Neural cell (in vitro differentiated cells): ENCODE results near the gene CHKA. TPM values are rescaled to one million over a fixed set of nuclear protein-coding genes. Genes with fewer than 3 reads are reported as not detected.

Experiments used
- H2AFZ ChIP-seq: fragments of 200-600, 300-800 bp; sonication (generic), shearing (Covaris generic); 2 replicates; pipeline ENCODE4 v1.6.0; 2014; ENCODE audit warnings: low read depth, mild to moderate bottlenecking, antibody characterized with exemption, low read length, moderate library complexity
- H3F3A ChIP-seq: fragments of 200-600 bp; shearing (Covaris generic); 2 replicates; pipeline ENCODE4 v1.6.1; 2016; ENCODE audit warnings: mild to moderate bottlenecking, moderate library complexity, mixed read lengths, antibody characterized with exemption, low read length; ENCODE audit not compliant: insufficient read depth, poor library complexity, severe bottlenecking
- H3K27ac ChIP-seq: fragments of 200-600, 300-800 bp; sonication (generic), shearing (Covaris generic); 2 replicates; pipeline ENCODE4 v1.5.1; 2014; ENCODE audit warnings: mild to moderate bottlenecking, low read length, moderate library complexity
- H3K27me3 ChIP-seq: fragments of 300-800, 200-600 bp; sonication (generic), shearing (Covaris generic); 2 replicates; pipeline ENCODE4 v1.6.0; 2014; ENCODE audit warnings: mild to moderate bottlenecking, low read depth, low read length, moderate library complexity; ENCODE audit not compliant: insufficient read depth
- H3K36me3 ChIP-seq: fragments of 300-800, 200-600 bp; sonication (generic), shearing (Covaris generic); 2 replicates; pipeline ENCODE4 v1.5.1; 2014; ENCODE audit warnings: mild to moderate bottlenecking, antibody characterized with exemption, low read length, moderate library complexity; ENCODE audit not compliant: insufficient read depth
- H3K4me2 ChIP-seq: fragments of 300-800, 200-600 bp; sonication (generic), shearing (Covaris generic); 2 replicates; pipeline ENCODE4 v1.6.0; 2014; ENCODE audit warnings: mild to moderate bottlenecking, low read length
- H3K4me3 ChIP-seq: fragments of 300-800, 200-600 bp; sonication (generic), shearing (Covaris generic); 2 replicates; pipeline ENCODE4 v1.5.1; 2014; ENCODE audit warnings: mild to moderate bottlenecking, low read length, moderate library complexity
- H3K79me2 ChIP-seq: fragments of 200-600 bp; shearing (Covaris generic); replicated peaks from 2 replicates; pipeline ENCODE4 v1.6.0; 2014; ENCODE audit warnings: mild to moderate bottlenecking, low read length, moderate library complexity; ENCODE audit not compliant: insufficient read depth
- H3K9ac ChIP-seq: fragments of 300-800, 200-600 bp; sonication (generic), shearing (Covaris generic); 2 replicates; pipeline ENCODE4 v1.6.1; 2016; ENCODE audit warnings: mild to moderate bottlenecking, low read length, mixed read lengths
- H3K9me2 ChIP-seq: fragments of 200-600 bp; shearing (Covaris generic); 2 replicates; pipeline ENCODE4 v1.6.1; 2016; ENCODE audit warnings: mild to moderate bottlenecking, low read length, mixed read lengths; ENCODE audit not compliant: insufficient read depth
- H3K9me3 ChIP-seq: fragments of 200-600, 300-800 bp; sonication (generic), shearing (Covaris generic); 2 replicates; pipeline ENCODE4 v1.6.1; 2016; ENCODE audit warnings: mild to moderate bottlenecking, mixed run types, low read length, moderate library complexity, mixed read lengths
- H4K20me1 ChIP-seq: fragments of 200-600 bp; shearing (Covaris generic); 2 replicates; pipeline ENCODE4 v1.6.1; 2016; ENCODE audit warnings: mild to moderate bottlenecking, mixed run types; ENCODE audit not compliant: insufficient read depth
- EP300 ChIP-seq: fragments of 450-650 bp; conservative IDR thresholded peaks from 2 replicates; pipeline ENCODE4 v1.6.1; 2014; ENCODE audit warnings: antibody characterized with exemption, mild to moderate bottlenecking, moderate library complexity; ENCODE audit not compliant: poor library complexity, severe bottlenecking
- EZH2 ChIP-seq: fragments of 200-600, 300-800 bp; shearing (Covaris generic), sonication (generic); IDR thresholded peaks from 2 replicates; pipeline ENCODE4 v1.6.1; 2014; ENCODE audit warnings: antibody characterized with exemption, low read length, borderline replicate concordance, mild to moderate bottlenecking; ENCODE audit not compliant: insufficient read depth, poor library complexity, severe bottlenecking
- MXI1 ChIP-seq: fragments of 450-650 bp; conservative IDR thresholded peaks from 2 replicates; pipeline ENCODE4 v1.6.1; 2014; ENCODE audit warnings: antibody characterized with exemption, mild to moderate bottlenecking; ENCODE audit not compliant: poor library complexity, severe bottlenecking
- POLR2AphosphoS5 ChIP-seq: IDR thresholded peaks from 2 replicates; pipeline ENCODE4 v1.6.1; 2012
- RAD21 ChIP-seq: fragments of 450-650 bp; conservative IDR thresholded peaks from 2 replicates; pipeline ENCODE4 v1.6.1; 2014; ENCODE audit warnings: antibody characterized with exemption, mild to moderate bottlenecking, moderate library complexity
- REST ChIP-seq: IDR thresholded peaks from 2 replicates; pipeline ENCODE4 v1.6.1; 2012; ENCODE audit warnings: borderline replicate concordance
- SMC3 ChIP-seq: fragments of 450-650 bp; conservative IDR thresholded peaks from 2 replicates; pipeline ENCODE4 v1.6.1; 2014; ENCODE audit warnings: antibody characterized with exemption, mild to moderate bottlenecking, moderate library complexity; ENCODE audit not compliant: poor library complexity
- TAF1 ChIP-seq: IDR thresholded peaks from 2 replicates; pipeline ENCODE4 v1.6.1; 2012; ENCODE audit warnings: low read depth
- polyA plus RNA-seq: library from polyadenylated mRNA; depleted of rRNA; stranded (reverse); fragments of >200 nt; gene quantifications from 2 replicates; pipeline ENCODE4 v1.2.3, GENCODE V29; 2014
- TF ChIP-seq, protein P1 (sequence below): fragments of 450-650 bp; IDR thresholded peaks from 2 replicates; pipeline ENCODE4 v1.5.1; 2014; ENCODE audit warnings: antibody characterized with exemption, mild to moderate bottlenecking, moderate library complexity; ENCODE audit not compliant: poor library complexity, severe bottlenecking

The CHKA gene
- polyA plus RNA-seq, 1 donor from 2014 or later = 90.0 TPM

DNA sequence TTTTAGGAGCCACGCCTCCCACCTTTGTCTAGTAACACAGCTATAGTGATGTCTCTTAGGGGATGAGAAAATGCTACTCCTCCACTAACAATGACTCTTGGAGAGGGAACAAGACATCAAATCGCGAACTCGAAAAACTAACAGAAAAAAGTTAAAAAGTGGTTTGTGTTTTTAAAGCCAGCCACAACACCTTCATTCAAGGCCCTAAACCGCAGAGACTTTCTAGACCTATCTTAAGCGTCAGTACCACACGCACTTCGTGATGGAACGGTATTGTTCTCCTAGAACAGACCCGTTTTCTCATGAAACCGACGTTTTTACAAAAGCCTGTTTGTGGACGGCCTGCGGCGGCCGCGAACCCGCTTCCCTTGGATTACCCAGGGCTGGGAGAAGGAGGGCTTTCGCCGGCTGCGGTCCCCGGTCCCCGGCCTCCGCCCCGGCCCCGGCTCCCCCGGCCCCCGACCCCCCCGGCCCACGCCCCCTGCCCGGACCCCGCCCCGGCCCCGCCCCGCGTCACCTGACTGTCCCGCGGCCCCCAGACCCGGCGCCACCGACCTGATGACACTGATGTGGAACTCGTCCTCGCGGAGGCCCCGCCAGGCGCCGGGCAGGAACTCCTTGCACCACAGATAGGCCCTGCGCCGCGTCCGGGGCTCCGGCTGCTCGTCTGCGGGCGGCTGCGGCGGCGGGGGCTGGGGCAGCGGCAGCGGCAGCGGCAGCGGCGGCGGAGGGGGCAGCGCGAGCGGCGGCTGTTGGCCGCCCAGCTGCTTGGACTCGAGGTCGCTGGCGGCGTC, 718 bp downstream of the CHKA start:
- Histone ChIP-seq H3K9me3 (no peaks in the 10 kb centered on the region), H3K9me2 (no peaks in the 10 kb centered on the region), H3K4me3 (peak overlapping the region; percentile 81), H3K27me3 (no peaks in the 10 kb centered on the region), H3K27ac (peak overlapping the region; percentile 58), H2AFZ (peak overlapping the region; percentile 38), H3K4me2 (peak overlapping the region; percentile 55), H3K36me3 (no peaks in the 10 kb centered on the region), H3K79me2 (peaks cover 41% of the 10 kb centered on the region), H3K9ac (peak overlapping the region; percentile 69), H4K20me1 (no peaks in the 10 kb centered on the region), H3F3A (no peaks in the 10 kb centered on the region)
- no peak for TF ChIP-seq TAF1
- peak; percentile 17 for TF ChIP-seq POLR2AphosphoS5

DNA sequence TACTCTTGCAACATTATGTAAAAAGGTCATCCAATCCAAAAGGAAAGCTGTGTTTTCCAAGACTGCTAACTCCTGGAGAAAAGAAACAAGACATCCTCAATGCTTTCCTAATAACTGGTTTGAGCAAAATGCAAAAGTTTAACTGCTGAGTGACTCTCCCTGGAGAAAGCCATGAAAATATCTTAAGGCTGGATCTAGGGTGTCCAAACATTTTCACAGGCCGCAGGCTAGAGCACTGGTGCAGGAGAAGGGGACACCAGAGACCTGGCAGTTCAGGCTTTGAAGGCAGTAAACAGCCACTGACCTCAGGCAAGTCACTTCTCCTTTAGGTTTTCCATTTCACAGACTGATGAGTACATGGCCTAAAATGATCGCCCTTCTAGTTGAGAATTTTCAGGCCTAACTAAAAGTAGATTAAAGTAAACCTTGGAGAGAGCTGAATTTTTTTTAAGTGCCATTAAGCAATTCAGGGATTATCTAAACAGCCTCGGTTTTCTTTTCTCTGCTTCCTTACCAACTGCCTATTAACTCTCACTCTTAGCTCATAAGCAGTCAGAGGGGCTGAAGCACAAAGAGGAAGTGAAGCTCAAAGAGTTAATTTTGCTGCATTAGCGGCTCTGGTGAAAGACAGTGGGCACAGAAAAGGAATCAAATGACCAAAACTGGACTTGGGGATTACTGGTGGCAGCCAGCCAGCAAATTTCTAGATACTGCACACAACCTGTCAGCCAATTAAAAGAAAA, 2.3 kb downstream of the CHKA start:
- Histone ChIP-seq H3K36me3 (no peaks in the 10 kb centered on the region), H3K27ac (no peak overlapping the region), H3K79me2 (peaks cover 41% of the 10 kb centered on the region), H3F3A (no peaks in the 10 kb centered on the region), H2AFZ (no peak overlapping the region), H3K9me3 (no peaks in the 10 kb centered on the region), H3K9me2 (no peaks in the 10 kb centered on the region), H3K9ac (no peak overlapping the region), H3K27me3 (no peaks in the 10 kb centered on the region), H4K20me1 (no peaks in the 10 kb centered on the region), H3K4me3 (peak overlapping the region; percentile 81), H3K4me2 (no peak overlapping the region)
- TF ChIP-seq SMC3 (no peak), TAF1 (no peak), REST (no peak), EP300 (no peak), MXI1 (no peak), EZH2 (no peak), POLR2AphosphoS5 (no peak), RAD21 (no peak)
- TF ChIP-seq, protein P1, sequence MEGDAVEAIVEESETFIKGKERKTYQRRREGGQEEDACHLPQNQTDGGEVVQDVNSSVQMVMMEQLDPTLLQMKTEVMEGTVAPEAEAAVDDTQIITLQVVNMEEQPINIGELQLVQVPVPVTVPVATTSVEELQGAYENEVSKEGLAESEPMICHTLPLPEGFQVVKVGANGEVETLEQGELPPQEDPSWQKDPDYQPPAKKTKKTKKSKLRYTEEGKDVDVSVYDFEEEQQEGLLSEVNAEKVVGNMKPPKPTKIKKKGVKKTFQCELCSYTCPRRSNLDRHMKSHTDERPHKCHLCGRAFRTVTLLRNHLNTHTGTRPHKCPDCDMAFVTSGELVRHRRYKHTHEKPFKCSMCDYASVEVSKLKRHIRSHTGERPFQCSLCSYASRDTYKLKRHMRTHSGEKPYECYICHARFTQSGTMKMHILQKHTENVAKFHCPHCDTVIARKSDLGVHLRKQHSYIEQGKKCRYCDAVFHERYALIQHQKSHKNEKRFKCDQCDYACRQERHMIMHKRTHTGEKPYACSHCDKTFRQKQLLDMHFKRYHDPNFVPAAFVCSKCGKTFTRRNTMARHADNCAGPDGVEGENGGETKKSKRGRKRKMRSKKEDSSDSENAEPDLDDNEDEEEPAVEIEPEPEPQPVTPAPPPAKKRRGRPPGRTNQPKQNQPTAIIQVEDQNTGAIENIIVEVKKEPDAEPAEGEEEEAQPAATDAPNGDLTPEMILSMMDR = no peak
